ENCODE data around the gene HIPK3. TPM values are rescaled to one million over a fixed set of nuclear protein-coding genes. Genes with fewer than 3 reads are reported as not detected.

HIPK3 gene
- total and polyA plus RNA-seq, 4 donors: 24.8 to 251 (median 119) TPM

Other genes starting within 250 kb of the HIPK3 start
- 1 to 10 TPM in 1 of 2 donors, under 1 TPM in 1; 0.78 to 2.6 TPM for gene DEPDC7, start 241.5 kb upstream of the HIPK3 start, total RNA-seq
- 1 to 10 TPM in 1 of 2 donors, under 1 TPM in 1; 0.31 to 6.4 TPM for gene DEPDC7, start 241.5 kb upstream of the HIPK3 start, polyA plus RNA-seq
- 10 to 100 TPM; 35.2 to 39.4 TPM for gene TCP11L1, start 217.8 kb upstream of the HIPK3 start, total RNA-seq
- 10 to 100 TPM; 10.8 to 12.1 TPM for gene TCP11L1, start 217.8 kb upstream of the HIPK3 start, polyA plus RNA-seq
- 10 to 100 TPM; 19.8 to 21.1 TPM for gene CSTF3, start 95.9 kb upstream of the HIPK3 start, total RNA-seq
- gene CSTF3, start 95.9 kb upstream of the HIPK3 start, polyA plus RNA-seq: 10 to 100 TPM; 11.4 to 17.4 TPM
- gene KIAA1549L, start 118.7 kb downstream of the HIPK3 start, total RNA-seq: under 1 TPM; 0.16 to 0.27 TPM
- gene KIAA1549L, start 118.7 kb downstream of the HIPK3 start, polyA plus RNA-seq: under 1 TPM in 1 of 2 donors, not detected in 1; 0.05 TPM

Measured in aorta (tissue), 4 donors.